Brain microvascular endothelial cell (primary cell): ENCODE data around the gene EXTL1.

Source experiments
- DNase-seq: peaks from one replicate; pipeline ENCODE4 v3.0.0-alpha.2; 2020
- H3K27ac ChIP-seq: fragments of 250-450 bp; sonication (Bioruptor Pico); 2 replicates; pipeline ENCODE4 v1.5.1; 2020; ENCODE audit warnings: mild to moderate bottlenecking, moderate library complexity
- H3K27me3 ChIP-seq: fragments of 250-450 bp; sonication (Bioruptor Pico); replicated peaks from 2 replicates; pipeline ENCODE4 v1.5.1; 2020; ENCODE audit warnings: mild to moderate bottlenecking
- H3K36me3 ChIP-seq: fragments of 250-450 bp; sonication (Bioruptor Pico); replicated peaks from 2 replicates; pipeline ENCODE4 v1.5.1; 2020; ENCODE audit warnings: mild to moderate bottlenecking
- H3K4me3 ChIP-seq: 2 replicates; pipeline ENCODE4 v1.5.1; 2011; ENCODE audit warnings: low read depth, mild to moderate bottlenecking, control low read depth, low read length, moderate library complexity
- in situ Hi-C: cut with HindIII; loops from 2 replicates; pipeline ENCODE4 v1.10.0; 2017; ENCODE audit warnings: low sequenced_read_pairs, low pct_ligation_motif_present
- TF ChIP-seq, protein P1 (sequence below): IDR thresholded peaks from 2 replicates; pipeline ENCODE4 v1.5.1; 2011; ENCODE audit warnings: low read depth, mild to moderate bottlenecking, moderate library complexity, low read length, control low read depth, inconsistent platforms; ENCODE audit errors: missing control alignments

EXTL1 gene

DNA sequence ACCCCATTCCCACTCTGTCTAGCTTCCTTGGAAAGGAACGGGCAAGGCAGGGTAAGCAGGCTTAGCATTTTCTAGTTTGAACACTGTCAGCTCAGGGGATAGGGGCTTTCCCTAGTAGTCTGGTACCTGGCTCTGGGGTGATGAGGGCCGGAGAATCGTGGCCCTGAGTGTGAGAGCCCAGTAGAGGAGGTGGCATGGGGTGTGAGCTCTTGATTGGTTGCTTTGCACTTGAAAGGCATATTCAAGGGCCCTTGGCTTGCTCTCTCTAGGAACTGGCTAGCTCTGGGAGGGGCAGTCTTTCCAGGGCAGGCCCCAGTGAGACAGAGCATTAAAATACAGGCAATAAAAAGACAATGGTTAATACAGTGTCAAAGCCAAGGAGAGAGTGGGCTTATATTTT, 10.8 kb upstream of the EXTL1 start:
- in situ Hi-C loops: no loop called here
- no peak overlapping the region for H3K27ac ChIP-seq
- H3K27me3 ChIP-seq: no peaks in the 10 kb centered on the region
- TF ChIP-seq, protein P1, sequence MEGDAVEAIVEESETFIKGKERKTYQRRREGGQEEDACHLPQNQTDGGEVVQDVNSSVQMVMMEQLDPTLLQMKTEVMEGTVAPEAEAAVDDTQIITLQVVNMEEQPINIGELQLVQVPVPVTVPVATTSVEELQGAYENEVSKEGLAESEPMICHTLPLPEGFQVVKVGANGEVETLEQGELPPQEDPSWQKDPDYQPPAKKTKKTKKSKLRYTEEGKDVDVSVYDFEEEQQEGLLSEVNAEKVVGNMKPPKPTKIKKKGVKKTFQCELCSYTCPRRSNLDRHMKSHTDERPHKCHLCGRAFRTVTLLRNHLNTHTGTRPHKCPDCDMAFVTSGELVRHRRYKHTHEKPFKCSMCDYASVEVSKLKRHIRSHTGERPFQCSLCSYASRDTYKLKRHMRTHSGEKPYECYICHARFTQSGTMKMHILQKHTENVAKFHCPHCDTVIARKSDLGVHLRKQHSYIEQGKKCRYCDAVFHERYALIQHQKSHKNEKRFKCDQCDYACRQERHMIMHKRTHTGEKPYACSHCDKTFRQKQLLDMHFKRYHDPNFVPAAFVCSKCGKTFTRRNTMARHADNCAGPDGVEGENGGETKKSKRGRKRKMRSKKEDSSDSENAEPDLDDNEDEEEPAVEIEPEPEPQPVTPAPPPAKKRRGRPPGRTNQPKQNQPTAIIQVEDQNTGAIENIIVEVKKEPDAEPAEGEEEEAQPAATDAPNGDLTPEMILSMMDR: no peak
- no peak overlapping the region for H3K4me3 ChIP-seq
- DNase-seq: no peak
- no peaks in the 10 kb centered on the region for H3K36me3 ChIP-seq

DNA sequence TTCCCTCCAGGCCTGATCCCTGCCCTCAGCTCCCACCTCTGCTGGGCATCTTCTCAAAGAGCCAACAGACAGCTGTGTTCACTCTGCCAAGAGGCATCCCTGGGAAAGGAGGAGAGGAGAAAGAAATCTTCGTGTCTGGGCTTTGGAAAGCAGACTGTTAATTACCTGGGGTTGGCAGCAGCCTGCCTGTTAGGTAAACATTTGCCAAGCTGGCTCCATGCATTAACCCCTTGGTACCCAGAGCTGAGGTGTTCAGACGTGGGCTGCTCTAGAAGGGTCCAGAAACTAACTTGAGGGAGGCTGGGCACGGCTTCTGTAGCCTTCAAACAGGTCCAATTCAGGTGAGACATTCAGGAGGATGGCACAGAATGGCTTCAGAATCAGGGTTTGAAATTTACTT, 8.7 kb upstream of the EXTL1 start:
- Histone ChIP-seq H3K4me3 (no peak overlapping the region), H3K27ac (no peak overlapping the region), H3K27me3 (no peaks in the 10 kb centered on the region), H3K36me3 (no peaks in the 10 kb centered on the region)
- in situ Hi-C loops: no loop called here
- TF ChIP-seq, protein P1: no peak
- DNase-seq: no peak

DNA sequence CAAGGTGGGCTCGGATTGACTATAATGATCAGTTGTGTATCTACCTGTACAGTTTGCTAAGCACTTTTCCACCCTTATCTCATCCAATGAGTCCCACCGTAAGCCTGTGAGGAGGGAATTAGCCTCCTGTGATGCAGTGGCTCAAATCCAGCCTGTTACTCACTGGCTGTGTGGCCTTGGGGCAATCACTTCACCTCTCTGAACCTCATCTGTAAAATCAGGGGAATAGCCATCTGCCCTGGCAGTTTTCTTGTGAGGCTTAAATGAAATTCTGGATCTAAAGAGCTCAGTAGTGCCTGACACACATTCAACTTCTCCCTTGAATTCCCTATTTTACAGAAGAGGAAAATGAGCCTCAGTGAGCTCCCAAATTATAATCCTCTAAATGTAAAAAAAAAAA, 7.4 kb upstream of the EXTL1 start:
- Histone ChIP-seq H3K27me3 (no peaks in the 10 kb centered on the region), H3K4me3 (no peak overlapping the region), H3K27ac (no peak overlapping the region), H3K36me3 (no peaks in the 10 kb centered on the region)
- TF ChIP-seq, protein P1: no peak
- in situ Hi-C loops: no loop called here
- no peak for DNase-seq

DNA sequence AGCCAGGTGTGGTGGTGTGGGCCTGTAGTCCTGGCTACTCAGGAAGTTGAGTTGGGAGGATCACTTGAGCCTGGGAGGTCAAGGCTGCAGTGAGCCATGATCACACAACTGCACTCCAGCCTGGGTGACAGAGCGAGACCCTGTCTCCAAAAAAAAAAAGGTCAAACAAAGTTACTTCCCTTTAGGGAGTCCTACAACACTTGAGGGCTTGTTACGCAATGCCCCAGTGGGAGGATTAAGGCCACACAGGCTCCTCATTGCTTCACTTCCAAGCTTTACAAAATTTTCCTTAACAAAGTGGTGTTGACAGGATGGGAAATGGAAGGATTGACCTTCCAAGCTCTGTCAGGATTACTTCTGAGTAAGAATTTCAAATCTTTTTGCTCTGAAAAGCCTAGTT, 6.2 kb upstream of the EXTL1 start:
- no peak for DNase-seq
- TF ChIP-seq, protein P1: no peak
- Histone ChIP-seq H3K27ac (no peak overlapping the region), H3K4me3 (no peak overlapping the region), H3K36me3 (no peaks in the 10 kb centered on the region), H3K27me3 (no peaks in the 10 kb centered on the region)
- in situ Hi-C loops: no loop called here

DNA sequence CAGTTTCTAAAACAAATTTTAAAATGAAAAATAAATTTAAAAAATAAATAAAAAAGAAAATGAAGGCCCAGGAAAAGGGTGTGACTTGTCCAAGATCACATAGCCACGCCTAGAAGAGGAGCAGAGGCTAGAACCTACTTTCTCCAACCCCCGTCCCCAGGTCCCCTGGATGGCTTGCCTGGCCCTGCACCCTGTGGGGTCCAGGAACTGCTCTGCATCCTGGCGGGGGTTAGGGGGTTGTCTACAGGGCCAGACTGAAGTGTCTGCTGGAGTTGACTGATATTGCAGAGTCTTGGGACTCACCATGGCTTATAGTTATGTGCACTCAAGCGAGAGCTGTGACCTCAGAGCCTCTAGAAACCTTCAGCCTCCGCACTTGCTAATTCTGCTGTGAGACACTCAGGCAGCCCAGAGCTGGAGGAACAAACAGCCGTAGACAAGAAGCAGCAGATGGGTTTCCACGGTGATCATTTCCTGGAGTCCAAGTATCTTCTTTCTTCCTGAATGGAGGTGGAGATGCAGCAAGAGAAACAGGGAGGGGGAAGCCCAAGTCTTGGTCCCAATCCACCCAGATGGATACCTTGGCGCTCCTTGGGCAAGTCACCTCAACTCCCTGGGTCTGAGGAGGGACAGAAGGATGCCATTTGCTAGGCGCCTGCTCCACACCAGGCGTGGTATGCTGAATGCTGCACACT, 5.2 kb upstream of the EXTL1 start:
- H3K36me3 ChIP-seq: no peaks in the 10 kb centered on the region
- TF ChIP-seq, protein P1: no peak
- no peak for DNase-seq
- H3K27ac ChIP-seq: no peak overlapping the region
- H3K4me3 ChIP-seq: no peak overlapping the region
- in situ Hi-C loops: no loop called here
- no peaks in the 10 kb centered on the region for H3K27me3 ChIP-seq

DNA sequence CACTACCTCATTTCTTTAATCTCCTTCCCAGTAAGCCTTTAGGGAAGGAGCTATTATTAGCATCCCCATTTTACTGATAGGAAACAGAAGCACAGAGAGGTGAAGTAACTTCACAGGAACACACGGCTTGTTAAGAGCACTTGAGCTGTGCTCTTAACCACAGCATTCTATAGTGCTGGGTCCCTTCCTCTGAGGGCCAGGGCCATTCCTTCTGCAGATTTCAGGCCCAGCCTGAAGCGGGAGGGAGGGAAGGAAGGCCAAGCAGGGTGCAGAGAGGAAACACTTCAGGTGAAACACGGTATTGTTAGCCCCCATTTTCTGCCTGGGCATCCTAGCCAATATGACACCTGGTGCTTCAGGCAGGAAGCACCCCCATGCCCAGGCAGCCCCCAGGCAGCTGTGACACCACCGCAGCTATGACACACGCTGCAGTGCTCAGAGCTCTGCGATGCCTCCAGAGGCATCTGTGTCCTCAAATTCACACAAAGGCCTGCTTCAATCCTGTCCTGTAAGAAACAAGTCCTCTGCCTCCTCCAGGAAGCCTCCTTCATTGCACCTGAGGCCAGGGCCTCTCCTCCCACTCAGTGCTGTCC, 4.5 kb upstream of the EXTL1 start:
- no peaks in the 10 kb centered on the region for H3K36me3 ChIP-seq
- DNase-seq: no peak
- no peak overlapping the region for H3K4me3 ChIP-seq
- H3K27ac ChIP-seq: no peak overlapping the region
- TF ChIP-seq, protein P1: no peak
- in situ Hi-C loops: no loop called here
- no peaks in the 10 kb centered on the region for H3K27me3 ChIP-seq
